Measurements from ENCODE around the gene MAPKAPK5. TPM values are rescaled to one million over a fixed set of nuclear protein-coding genes. Genes with fewer than 3 reads are reported as not detected.

MAPKAPK5 gene
- total and polyA plus RNA-seq, 10 of the 15 experiments (the other 5 are each of a cell fraction or from before 2014, with no cell fraction given), result 12.6 to 54.3 (median 41.5) TPM

DNA sequence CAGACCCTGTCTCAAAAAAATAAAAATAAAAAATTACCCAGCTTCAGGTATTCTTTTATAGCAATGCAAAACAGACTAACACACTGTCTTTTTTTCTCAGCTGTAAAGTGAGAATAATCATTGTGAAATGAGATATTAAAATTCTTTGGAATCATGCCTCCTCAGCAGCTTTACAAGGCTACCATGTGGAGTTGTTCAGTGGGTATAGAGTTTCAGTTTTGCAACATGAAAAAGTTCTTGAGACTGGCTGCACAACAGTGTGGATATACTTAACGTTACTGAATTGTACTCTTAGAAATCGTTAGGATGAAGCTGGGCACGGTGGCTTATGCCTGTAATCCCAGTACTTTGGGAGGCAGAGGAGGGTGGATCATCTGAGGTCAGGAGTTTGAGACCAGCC lies 15.7 kb upstream of the MAPKAPK5 start (continued):
- TF ChIP-seq, protein P1, sequence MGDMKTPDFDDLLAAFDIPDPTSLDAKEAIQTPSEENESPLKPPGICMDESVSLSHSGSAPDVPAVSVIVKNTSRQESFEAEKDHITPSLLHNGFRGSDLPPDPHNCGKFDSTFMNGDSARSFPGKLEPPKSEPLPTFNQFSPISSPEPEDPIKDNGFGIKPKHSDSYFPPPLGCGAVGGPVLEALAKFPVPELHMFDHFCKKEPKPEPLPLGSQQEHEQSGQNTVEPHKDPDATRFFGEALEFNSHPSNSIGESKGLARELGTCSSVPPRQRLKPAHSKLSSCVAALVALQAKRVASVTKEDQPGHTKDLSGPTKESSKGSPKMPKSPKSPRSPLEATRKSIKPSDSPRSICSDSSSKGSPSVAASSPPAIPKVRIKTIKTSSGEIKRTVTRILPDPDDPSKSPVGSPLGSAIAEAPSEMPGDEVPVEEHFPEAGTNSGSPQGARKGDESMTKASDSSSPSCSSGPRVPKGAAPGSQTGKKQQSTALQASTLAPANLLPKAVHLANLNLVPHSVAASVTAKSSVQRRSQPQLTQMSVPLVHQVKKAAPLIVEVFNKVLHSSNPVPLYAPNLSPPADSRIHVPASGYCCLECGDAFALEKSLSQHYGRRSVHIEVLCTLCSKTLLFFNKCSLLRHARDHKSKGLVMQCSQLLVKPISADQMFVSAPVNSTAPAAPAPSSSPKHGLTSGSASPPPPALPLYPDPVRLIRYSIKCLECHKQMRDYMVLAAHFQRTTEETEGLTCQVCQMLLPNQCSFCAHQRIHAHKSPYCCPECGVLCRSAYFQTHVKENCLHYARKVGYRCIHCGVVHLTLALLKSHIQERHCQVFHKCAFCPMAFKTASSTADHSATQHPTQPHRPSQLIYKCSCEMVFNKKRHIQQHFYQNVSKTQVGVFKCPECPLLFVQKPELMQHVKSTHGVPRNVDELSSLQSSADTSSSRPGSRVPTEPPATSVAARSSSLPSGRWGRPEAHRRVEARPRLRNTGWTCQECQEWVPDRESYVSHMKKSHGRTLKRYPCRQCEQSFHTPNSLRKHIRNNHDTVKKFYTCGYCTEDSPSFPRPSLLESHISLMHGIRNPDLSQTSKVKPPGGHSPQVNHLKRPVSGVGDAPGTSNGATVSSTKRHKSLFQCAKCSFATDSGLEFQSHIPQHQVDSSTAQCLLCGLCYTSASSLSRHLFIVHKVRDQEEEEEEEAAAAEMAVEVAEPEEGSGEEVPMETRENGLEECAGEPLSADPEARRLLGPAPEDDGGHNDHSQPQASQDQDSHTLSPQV (IDR thresholded peaks at IDR 0.05), result no peak
- no peak for TF ChIP-seq HDGF (IDR thresholded peaks at IDR 0.05)

DNA sequence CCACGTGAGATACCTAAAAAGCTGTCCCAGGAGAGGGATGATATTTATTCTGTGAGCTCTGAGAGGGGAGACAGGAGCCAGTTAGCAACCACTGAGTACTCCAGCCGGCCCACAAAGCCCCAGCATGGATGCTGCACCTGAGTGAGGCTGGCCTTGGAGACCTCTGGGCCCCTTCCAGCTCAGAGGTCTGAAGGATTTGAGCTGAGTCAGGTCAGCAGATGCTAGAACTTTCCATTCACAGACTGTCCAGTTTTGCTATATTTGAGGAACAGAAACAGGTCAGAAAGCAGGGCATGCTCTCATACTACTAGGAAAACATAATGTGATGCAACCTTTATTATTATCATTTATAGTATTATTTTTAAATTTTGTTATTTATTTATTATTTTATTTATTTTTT lies 15.0 kb upstream of the MAPKAPK5 start:
- intact Hi-C loops (cut with micrococcal nuclease; ENCODE audit: unreplicated experiment) (no loop called here), in situ Hi-C loops (cut with MboI) (no loop called here)
- TF ChIP-seq, protein P2, sequence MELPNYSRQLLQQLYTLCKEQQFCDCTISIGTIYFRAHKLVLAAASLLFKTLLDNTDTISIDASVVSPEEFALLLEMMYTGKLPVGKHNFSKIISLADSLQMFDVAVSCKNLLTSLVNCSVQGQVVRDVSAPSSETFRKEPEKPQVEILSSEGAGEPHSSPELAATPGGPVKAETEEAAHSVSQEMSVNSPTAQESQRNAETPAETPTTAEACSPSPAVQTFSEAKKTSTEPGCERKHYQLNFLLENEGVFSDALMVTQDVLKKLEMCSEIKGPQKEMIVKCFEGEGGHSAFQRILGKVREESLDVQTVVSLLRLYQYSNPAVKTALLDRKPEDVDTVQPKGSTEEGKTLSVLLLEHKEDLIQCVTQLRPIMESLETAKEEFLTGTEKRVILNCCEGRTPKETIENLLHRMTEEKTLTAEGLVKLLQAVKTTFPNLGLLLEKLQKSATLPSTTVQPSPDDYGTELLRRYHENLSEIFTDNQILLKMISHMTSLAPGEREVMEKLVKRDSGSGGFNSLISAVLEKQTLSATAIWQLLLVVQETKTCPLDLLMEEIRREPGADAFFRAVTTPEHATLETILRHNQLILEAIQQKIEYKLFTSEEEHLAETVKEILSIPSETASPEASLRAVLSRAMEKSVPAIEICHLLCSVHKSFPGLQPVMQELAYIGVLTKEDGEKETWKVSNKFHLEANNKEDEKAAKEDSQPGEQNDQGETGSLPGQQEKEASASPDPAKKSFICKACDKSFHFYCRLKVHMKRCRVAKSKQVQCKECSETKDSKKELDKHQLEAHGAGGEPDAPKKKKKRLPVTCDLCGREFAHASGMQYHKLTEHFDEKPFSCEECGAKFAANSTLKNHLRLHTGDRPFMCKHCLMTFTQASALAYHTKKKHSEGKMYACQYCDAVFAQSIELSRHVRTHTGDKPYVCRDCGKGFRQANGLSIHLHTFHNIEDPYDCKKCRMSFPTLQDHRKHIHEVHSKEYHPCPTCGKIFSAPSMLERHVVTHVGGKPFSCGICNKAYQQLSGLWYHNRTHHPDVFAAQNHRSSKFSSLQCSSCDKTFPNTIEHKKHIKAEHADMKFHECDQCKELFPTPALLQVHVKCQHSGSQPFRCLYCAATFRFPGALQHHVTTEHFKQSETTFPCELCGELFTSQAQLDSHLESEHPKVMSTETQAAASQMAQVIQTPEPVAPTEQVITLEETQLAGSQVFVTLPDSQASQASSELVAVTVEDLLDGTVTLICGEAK (IDR thresholded peaks at IDR 0.05; ENCODE audit: borderline replicate concordance), result no peak
- no peak for TF ChIP-seq ZZZ3 (IDR thresholded peaks at IDR 0.05; ENCODE audit: control insufficient read depth, insufficient read length, low read depth)
- no peak for TF ChIP-seq SREBF1 (IDR thresholded peaks at IDR 0.05; ENCODE audit: low read length)
- TF ChIP-seq BCL3 (IDR thresholded peaks at IDR 0.05; ENCODE audit: borderline replicate concordance, insufficient read depth, low read depth, low read length, poor library complexity, severe bottlenecking), result no peak
- TF ChIP-seq JUNB (IDR thresholded peaks at IDR 0.05), result no peak
- TF ChIP-seq SPI1 (IDR thresholded peaks at IDR 0.05; ENCODE audit: borderline replicate concordance, insufficient read depth, low read depth, low read length), result no peak
- Histone ChIP-seq H3K9ac (ENCODE audit: control insufficient read depth, insufficient read depth, low read length) (no peak overlapping the region), H2AFZ (ENCODE audit: control insufficient read depth, low read depth, low read length) (no peak overlapping the region), H3K79me2 (ENCODE audit: control insufficient read depth, insufficient read depth, low read length) (no peaks in the 10 kb centered on the region), H3K27me3 (replicated peaks in 1 of 2; ENCODE audit: control insufficient read depth in 2 of 2, insufficient read depth in 2 of 2, low read length in 1 of 2) (no peaks in the 10 kb centered on the region), H3K27ac (ENCODE audit: control insufficient read depth, insufficient read depth) (no peak overlapping the region), H3K9me3 (replicated peaks; ENCODE audit: control insufficient read depth, insufficient read depth, low read length) (no peaks in the 10 kb centered on the region), H3K36me3 (ENCODE audit: control insufficient read depth in 2 of 2, insufficient read depth in 2 of 2, low read length in 1 of 2) (no peaks in the 10 kb centered on the region), H4K20me1 (ENCODE audit: control insufficient read depth, insufficient read depth) (no peaks in the 10 kb centered on the region), H3K4me3 (no peak overlapping the region), H3K4me1 (ENCODE audit: control insufficient read depth, insufficient read depth, low read length) (no peaks in the 10 kb centered on the region), H3K4me2 (ENCODE audit: control insufficient read depth, insufficient read depth) (no peak overlapping the region)
- WGBS (ENCODE audit: insufficient coverage, insufficient replicate concordance, low lambda C conversion rate, missing lambda C conversion rate), result 0% methylated on average over 2 of the region's 2 CpGs
- no peak for DNase-seq (ENCODE audit: low read depth, low spot score)
- ChIA-PET POLR2A (no interaction called here), SMC1A (ENCODE audit: uncharacterized antibody, unreplicated experiment) (interaction anchor here (1.0 to 1.5 kb wide), 2 partner anchors 11 to 65 kb away, joined by 3 read pairs; no protein-coding TSS in a partner anchor), RAD21 (ENCODE audit: unreplicated experiment) (interaction anchor here (0.5 to 1.0 kb wide), 2 partner anchors 15 to 121 kb away, joined by 3 read pairs; partner anchors contain the start of gene MAPKAPK5), CTCF (interaction anchor here (1.1 to 3.0 kb wide), 5 partner anchors 12 to 584 kb away, joined by 3 to 12 read pairs (median 6); partner anchors contain the start of gene MAPKAPK5)
- no peak for ATAC-seq
- no peak for FAIRE-seq
- BruUV-seq (replicated peaks), result no TSS peak
